Measurements from ENCODE around the gene CRYBG1. TPM values are rescaled to one million over a fixed set of nuclear protein-coding genes. Genes with fewer than 3 reads are reported as not detected.

Gene CRYBG1
- total RNA-seq, 1 experiment from 2014 or later, result 5.7 TPM

DNA sequence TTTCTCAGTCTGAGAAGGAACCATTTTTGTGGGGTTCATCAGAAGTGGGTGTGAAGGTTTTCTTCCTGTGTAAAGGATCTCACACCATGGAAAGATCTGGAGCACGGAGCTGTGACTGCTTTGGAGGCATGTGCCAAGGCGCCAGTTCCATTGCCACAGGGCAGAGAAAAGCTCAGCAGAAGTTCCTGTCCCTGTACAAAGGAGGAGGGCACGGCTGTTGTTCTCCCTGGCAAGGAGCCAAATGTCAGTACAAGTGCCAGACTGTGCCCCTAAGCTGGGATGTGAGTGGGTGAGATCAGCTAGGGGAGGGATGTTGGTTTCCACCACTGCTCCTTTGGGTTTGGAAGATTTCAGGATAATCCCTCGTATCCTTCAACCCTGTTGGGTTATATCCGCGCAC, 117.3 kb downstream of the CRYBG1 start:
- Mint-ChIP-seq H3K4me3 (no peak overlapping the region), H3K27ac (no peak overlapping the region), H3K27me3 (ENCODE audit: low read depth) (no peaks in the 10 kb centered on the region; the same call in 1 of the 2 replicates), H3K4me1 (peaks cover 5 to 7% of the 10 kb centered on the region in 2 experiments), H3K9me3 (peaks cover 2 to 3% of the 10 kb centered on the region in 2 experiments; a peak in 2 of 5 replicates), H3K36me3 (ENCODE audit: insufficient read depth in 1 of 3, low read depth in 3 of 3) (peaks cover 0 to 2% (median 0%) of the 10 kb centered on the region in 3 experiments; a peak in 1 of 7 replicates)
- H3K27ac ChIP-seq (ENCODE audit: insufficient read length, low read depth, low read length), result no peak overlapping the region
- H3K9me3 ChIP-seq (ENCODE audit: control insufficient read depth, low read depth, low read length), result no peaks in the 10 kb centered on the region
- no peaks in the 10 kb centered on the region for H3K79me1 ChIP-seq (ENCODE audit: insufficient read depth, low read depth, low read length, poor library complexity, severe bottlenecking)
- no peak overlapping the region for H2BK5ac ChIP-seq (ENCODE audit: insufficient read length, low read length)
- H2BK15ac ChIP-seq (ENCODE audit: low read depth, low read length), result no peak overlapping the region
- no peak overlapping the region for H4K5ac ChIP-seq (ENCODE audit: insufficient read length, low read depth, low read length)
- no peak overlapping the region for H3K9ac ChIP-seq (ENCODE audit: extremely low read depth, insufficient read length, low read length)
- H3T11ph ChIP-seq (ENCODE audit: low read length), result no peak overlapping the region
- TF ChIP-seq, protein P1, sequence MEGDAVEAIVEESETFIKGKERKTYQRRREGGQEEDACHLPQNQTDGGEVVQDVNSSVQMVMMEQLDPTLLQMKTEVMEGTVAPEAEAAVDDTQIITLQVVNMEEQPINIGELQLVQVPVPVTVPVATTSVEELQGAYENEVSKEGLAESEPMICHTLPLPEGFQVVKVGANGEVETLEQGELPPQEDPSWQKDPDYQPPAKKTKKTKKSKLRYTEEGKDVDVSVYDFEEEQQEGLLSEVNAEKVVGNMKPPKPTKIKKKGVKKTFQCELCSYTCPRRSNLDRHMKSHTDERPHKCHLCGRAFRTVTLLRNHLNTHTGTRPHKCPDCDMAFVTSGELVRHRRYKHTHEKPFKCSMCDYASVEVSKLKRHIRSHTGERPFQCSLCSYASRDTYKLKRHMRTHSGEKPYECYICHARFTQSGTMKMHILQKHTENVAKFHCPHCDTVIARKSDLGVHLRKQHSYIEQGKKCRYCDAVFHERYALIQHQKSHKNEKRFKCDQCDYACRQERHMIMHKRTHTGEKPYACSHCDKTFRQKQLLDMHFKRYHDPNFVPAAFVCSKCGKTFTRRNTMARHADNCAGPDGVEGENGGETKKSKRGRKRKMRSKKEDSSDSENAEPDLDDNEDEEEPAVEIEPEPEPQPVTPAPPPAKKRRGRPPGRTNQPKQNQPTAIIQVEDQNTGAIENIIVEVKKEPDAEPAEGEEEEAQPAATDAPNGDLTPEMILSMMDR (conservative IDR thresholded peaks at IDR 0.05), result no peak
- H3K18ac ChIP-seq (ENCODE audit: insufficient read length, low read depth, low read length), result no peak overlapping the region
- no peaks in the 10 kb centered on the region for H3K23me2 ChIP-seq (ENCODE audit: insufficient read length, low read depth, low read length, poor library complexity, severe bottlenecking)
- no peak overlapping the region for H3K56ac ChIP-seq (ENCODE audit: insufficient read length, low read depth, low read length)
- H2BK120ac ChIP-seq (ENCODE audit: low read depth, low read length, poor library complexity, severe bottlenecking), result no peak overlapping the region
- H2BK12ac ChIP-seq (ENCODE audit: insufficient read length, low read depth, low read length), result no peak overlapping the region
- no peak overlapping the region for H4K91ac ChIP-seq (ENCODE audit: insufficient read length, low read depth, low read length)
- no peak overlapping the region for H3K23ac ChIP-seq (ENCODE audit: insufficient read length, low read depth, low read length)
- no CpG with 5 or more reads among the region's 6 CpGs for WGBS (ENCODE audit: extremely low coverage, insufficient read length, low lambda C conversion rate)
- no peak overlapping the region for H3K4ac ChIP-seq (ENCODE audit: low read depth, low read length)
- no peaks in the 10 kb centered on the region for H4K20me1 ChIP-seq (ENCODE audit: control insufficient read depth, insufficient read depth, insufficient read length)
- no peaks in the 10 kb centered on the region; the same call in 1 of the 2 replicates for H3K4me1 ChIP-seq (ENCODE audit: insufficient read depth, low read length)
- H3K79me2 ChIP-seq (ENCODE audit: insufficient read depth, low read length), result peaks cover 2% of the 10 kb centered on the region; the same call in 1 of the 2 replicates
- no peak overlapping the region for H4K8ac ChIP-seq (replicated peaks; ENCODE audit: insufficient read length, low read depth, low read length)
- H2AK5ac ChIP-seq (ENCODE audit: insufficient read length, low read length), result no peak overlapping the region
- no peak for DNase-seq
- no peaks in the 10 kb centered on the region; the same call in 1 of the 2 replicates for H3K27me3 ChIP-seq (ENCODE audit: insufficient read depth, low read length)
- H2AFZ ChIP-seq (ENCODE audit: low read length), result no peak overlapping the region
- H3K14ac ChIP-seq (ENCODE audit: insufficient read depth, low read length), result no peak overlapping the region
- H3K4me2 ChIP-seq (ENCODE audit: insufficient read depth, insufficient read length, low read length), result no peak overlapping the region
- H2BK20ac ChIP-seq (ENCODE audit: low read depth, low read length, poor library complexity, severe bottlenecking), result no peak overlapping the region
